Skin of body (tissue), 2 donors: ENCODE data around the gene NECTIN2. TPM values are rescaled to one million over a fixed set of nuclear protein-coding genes. Genes with fewer than 3 reads are reported as not detected.
A peak's percentile ranks its signal among the peaks of the same experiment; 100 is the strongest.
"Not testable (repeated sequence)": the region's sequence is repeated elsewhere in the genome, so short reads cannot be mapped to it uniquely, and the experiment has no call there.

Experiments
- DNase-seq: peaks from one replicate; lab custom pipeline; 2025; lab: John Stamatoyannopoulos, UW
- total RNA-seq: library from RNA; depleted of rRNA; stranded (reverse); fragments of >200 nt; gene quantifications from one replicate; pipeline ENCODE4 v1.2.3, GENCODE V29; 2014

The NECTIN2 gene
- total RNA-seq, 1 donor from 2014 or later, result 34.0 TPM

DNA sequence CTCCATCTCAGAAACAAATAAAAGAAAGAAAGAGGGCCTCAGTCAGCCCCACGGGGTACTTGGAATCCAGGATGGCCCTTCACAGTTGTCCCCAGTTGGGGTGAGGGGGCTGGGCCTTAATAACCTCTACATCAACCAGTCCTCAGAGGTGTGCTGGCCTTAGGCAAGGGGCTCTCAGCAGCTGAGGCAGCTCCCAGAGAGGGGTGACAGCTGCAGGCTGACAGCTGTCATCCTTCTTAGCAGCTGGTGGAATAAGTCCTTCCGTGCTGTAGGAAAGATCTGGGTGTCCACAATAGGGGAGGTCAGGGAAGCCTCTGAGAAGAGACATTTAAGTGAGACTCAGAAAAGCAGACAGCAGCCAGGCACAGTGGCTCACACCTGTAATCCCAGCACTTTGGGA is 29.8 kb upstream of the NECTIN2 start:
- DNase-seq, result no peak

DNA sequence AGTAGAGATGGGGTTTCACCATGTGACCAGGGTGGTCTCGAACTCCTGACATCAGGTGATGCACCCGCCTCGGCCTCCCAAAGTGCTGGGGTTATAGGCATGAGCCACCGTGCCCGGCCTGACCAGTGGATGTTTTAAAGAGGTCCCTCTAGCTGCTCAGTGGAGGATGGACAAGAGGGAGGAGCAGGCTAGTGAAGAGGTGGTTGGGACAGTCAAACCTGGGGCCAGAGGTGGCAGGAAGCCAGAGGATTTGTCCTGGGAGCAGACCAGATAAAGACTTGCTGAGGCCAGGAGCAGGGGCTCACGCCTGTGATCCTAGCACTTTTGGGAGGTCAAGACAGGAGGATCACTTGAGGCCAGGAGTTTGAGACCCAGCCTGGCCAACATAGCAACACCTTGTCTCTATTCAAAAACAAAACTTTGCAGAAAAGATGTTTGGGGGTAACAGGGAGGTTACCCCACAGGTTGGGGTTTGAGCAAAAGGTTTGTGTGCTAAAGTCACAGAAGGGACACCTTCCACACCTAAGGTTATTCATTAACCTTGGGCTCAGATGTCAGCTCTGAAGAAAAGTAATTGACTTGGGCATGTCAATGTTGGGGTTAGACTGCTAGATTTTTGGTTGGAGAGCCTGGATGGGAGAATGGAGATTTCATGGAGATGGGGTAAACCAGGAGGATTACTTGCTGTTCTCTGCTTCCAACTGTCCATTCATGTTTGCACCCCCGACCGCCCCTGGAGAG is 28.2 kb upstream of the NECTIN2 start:
- DNase-seq, result no peak

DNA sequence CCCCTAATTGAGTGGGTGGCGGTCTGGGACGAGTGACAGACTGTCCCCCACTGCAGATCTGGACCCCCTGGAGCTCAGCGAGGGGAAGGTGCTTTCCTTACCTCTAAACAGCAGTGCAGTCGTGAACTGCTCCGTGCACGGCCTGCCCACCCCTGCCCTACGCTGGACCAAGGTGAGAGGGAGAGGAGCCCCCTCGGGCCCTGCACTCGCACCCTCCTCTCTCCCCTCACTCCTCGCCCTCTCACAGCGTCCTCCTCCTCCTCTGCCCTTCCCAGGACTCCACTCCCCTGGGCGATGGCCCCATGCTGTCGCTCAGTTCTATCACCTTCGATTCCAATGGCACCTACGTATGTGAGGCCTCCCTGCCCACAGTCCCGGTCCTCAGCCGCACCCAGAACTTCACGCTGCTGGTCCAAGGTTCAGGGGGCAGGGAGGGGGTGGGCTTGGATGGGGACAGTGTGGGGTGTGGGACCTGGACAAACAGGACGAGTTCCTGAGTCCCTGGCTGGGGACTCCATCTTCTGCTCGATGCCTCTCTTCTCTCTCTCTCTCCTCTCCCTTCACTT is 27.5 kb upstream of the NECTIN2 start:
- no peak for DNase-seq

DNA sequence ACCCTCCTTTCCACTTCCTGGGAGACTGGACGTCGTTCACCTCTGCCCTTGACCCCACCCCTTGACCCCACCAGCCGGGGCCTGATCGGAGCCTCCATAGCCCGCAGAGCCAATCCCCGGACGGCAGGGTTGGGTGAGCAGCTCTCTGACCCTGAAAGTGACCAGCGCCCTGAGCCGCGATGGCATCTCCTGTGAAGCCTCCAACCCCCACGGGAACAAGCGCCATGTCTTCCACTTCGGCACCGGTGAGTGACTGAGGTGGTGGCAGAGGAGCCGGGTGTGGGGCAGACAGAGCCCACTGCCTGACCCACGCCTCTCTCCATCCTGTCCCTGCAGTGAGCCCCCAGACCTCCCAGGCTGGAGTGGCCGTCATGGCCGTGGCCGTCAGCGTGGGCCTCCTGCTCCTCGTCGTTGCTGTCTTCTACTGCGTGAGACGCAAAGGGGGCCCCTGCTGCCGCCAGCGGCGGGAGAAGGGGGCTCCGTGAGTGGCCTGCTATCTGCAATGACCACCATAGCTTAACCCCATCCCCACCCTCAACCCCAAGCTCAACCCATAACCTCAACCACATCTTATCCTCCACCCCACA is 26.8 kb upstream of the NECTIN2 start:
- DNase-seq, result no peak

DNA sequence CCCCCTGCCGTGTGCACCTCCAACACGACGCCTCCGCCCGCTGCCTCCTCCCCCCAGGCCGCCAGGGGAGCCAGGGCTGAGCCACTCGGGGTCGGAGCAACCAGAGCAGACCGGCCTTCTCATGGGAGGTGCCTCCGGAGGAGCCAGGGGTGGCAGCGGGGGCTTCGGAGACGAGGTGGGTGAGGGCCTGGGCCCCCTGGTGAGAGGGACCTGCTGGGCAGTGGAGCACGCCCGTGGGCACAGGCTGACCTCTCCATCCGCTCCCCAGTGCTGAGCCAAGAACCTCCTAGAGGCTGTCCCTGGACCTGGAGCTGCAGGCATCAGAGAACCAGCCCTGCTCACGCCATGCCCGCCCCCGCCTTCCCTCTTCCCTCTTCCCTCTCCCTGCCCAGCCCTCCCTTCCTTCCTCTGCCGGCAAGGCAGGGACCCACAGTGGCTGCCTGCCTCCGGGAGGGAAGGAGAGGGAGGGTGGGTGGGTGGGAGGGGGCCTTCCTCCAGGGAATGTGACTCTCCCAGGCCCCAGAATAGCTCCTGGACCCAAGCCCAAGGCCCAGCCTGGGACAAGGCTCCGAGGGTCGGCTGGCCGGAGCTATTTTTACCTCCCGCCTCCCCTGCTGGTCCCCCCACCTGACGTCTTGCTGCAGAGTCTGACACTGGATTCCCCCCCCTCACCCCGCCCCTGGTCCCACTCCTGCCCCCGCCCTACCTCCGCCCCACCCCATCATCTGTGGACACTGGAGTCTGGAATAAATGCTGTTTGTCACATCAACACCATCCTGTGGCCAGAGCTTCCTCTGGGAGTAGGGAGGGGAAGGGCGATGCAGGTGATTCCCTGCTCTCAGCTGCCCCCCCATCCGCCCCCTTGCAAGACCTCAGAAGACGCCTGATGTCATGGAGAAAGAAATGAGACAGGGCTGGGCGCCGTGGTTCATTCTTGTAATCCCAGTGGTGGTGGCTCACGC is 25.2 kb upstream of the NECTIN2 start:
- peak; percentile 29 for DNase-seq

DNA sequence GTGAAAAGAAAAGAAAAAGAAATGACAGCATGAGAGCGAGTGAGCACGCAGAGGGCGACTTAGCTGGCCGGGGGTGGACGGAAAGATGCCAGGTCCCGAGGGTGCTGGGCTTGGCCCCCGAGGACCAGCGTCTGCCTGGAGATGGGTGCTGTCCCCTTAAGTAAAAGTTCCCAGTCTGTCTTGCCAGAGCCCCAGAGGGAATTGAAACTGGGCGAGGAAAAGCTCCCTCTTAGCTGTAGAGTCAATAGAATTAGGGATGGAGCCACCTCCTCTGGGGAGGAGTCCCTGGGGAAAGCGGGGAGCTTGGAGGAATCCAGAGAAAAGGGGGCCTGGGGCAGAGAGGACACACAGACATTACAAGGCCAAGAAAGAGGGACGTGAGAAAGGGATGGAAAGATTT is 23.9 kb upstream of the NECTIN2 start:
- DNase-seq, result no peak

DNA sequence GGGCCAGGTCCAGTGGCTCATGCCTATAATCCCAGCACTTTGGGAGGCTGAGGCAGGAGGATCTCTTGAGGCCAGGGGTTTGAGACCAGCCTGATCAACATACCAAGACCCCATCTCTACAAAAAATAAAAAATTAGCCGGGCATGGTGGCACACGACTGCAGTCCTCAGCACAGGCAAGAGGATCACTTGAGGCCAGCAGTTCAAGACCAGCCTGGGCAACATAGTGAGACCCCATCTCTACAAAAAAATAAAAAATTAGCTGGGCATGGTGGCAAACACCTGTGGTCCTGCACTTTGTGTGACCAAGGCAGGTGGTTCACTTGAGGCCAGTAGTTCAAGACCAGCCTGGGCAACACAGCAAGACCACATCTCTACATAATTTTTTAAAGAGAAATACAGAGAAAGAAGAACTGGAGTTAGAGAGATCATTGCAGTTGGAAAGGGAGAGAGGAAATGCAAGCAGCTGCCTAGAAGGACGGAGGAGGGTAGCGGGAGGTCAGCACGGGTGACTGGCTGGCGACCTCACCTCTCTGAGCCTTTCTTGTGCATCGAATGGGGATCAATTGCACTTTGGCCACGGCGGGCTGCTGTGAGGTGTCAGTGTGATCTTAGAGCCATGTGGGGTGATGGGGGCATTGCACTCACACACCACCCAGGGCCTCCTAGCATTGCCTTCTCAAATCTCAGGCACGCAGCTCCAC is 23.3 kb upstream of the NECTIN2 start:
- DNase-seq, result no peak

DNA sequence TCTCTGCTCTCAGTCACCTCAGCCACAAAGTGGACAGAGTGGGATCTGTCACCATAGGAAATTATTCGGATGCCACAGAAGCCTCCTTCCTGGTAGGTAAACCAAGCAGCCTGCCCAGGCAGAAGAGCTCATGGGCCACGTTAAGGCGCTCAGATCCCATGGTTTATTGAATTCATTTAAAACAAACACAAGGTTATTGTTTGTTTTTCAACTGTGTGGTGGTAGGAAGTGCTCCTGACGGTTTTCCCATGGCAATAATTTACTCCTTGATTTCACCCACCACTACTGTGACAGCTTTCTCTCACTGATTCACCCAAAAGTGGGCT is 22.8 kb upstream of the NECTIN2 start:
- DNase-seq, result no peak

DNA sequence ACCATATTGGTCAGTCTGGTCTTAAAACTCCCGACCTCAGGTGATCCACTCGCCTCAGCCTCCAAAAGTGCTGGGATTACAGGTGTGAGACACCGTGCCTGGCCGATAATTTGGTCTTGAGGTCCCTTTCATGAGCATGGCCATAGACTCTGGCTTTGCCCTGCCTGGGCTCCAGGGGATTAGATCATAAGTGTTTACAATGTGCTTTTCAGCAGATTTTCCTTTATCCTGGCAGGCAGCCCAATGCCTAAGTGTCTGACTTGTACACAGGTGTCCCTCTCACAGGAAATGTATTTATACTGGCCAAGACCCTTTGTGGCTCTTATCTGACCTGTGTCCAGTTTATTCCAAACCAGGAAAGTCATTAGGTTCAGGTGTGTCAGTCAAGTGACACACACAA is 21.3 kb upstream of the NECTIN2 start:
- no peak for DNase-seq

DNA sequence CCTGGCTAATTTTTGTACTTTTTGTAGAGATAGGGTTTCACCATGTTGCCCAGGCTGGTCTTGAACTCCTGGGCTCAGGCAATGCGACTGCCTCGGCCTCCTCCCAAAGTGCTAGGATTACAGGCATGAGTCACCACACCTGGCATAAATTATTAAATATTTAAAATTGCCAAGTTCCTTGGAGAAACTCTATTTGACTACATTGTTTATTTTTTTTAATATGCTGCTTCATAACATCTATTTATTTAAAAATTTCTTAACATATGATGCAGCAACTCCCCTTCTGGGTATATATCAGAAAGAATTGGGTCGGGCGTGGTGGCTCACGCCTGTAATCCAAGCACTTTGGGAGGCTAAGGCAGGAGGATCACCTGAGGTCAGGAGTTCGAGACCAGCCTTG is 13.2 kb upstream of the NECTIN2 start:
- DNase-seq, result not testable (repeated sequence)

DNA sequence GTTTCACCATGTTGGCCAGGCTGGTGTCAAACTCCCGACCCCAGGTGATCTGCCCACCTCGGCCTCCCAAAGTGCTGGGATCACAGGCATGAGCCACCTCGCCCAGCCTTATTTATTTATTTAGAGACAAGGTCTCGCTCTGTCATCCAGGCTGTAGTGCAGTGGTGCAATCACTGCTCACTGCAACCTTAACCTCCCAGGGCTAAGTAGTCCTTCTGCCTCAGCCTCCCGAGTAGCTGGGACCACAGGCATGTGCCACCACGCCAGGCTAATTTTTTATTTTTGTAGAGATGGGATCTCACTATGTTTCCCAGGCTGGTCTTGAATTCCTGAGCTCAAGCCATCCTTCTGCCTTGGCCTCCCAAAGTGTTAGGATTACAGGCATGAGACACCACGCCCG is 11.7 kb upstream of the NECTIN2 start:
- DNase-seq, result not testable (repeated sequence)

DNA sequence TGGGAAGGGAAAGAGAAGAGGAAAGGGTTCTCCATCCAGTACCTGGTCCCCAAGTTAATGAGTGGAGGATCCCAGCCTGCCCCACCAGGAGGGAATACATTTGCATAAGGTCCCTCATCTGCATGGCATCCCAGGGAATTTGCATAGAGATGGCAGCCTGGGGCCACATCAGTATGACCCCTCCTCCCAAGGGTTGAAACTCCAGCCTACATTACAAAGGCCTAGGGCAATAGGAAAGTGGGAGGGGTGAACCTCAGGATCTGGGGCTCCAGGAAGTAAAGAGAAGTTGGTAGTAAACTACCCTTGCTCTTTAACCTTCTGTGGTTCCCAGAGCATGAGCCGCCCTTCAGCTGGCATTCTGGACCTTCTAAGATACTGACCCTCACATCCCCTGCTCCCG is 6.8 kb upstream of the NECTIN2 start:
- DNase-seq, result no peak

DNA sequence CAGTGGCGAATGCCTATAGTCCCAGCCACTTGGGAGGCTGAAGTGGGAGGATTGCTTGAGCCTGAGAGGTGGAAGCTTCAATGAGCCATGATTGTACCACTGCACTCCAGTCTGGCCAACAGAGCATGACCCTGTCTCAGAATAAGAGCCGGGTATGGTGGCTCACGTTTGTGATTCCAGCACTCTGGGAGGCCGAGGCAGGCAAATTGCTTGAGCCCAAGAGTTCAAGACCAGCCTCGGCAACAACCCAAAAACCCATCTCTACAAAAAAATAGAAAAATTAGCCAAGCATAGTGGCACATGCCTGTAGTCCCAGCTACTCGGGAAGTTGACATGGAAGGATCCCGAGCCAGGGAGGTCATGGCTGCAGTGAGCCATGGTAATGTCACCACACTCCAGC is 5.3 kb upstream of the NECTIN2 start:
- no peak for DNase-seq

DNA sequence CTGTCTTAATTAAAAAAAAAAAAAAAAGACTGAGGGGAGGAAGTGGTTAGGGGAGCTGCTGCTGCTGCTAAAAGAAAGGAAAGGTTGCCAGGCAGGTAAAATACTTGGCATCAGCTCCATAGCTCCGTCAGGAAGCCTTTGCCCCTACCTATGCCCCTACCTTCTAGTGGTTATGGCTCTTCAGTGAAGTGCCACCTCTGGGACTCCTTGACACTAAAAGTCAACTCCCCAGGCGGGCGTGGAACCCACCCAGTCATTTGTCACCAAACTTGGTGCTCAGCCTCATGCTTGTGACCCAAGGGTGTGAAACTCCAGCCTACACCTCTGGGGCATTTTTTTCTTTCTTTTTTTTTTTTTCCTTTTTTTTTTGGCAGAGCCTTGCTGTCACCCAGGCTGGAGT is 4.9 kb upstream of the NECTIN2 start:
- DNase-seq, result no peak

DNA sequence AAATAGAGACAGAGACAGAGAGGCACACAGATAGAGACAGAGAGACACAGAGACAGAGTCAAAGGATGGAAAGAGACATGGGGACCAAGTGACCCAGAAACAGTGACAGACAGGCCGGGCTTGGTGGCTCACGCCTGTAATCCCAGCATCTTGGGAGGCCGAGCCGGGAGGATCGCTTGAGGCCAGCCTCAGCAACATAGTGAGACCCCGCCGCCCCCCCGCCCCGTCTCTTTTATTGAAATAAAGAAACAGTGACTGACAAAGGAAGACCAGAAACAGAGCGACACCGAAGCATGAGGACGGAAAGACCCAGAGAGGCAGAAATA is 848 bp upstream of the NECTIN2 start:
- peak; percentile 69 for DNase-seq

DNA sequence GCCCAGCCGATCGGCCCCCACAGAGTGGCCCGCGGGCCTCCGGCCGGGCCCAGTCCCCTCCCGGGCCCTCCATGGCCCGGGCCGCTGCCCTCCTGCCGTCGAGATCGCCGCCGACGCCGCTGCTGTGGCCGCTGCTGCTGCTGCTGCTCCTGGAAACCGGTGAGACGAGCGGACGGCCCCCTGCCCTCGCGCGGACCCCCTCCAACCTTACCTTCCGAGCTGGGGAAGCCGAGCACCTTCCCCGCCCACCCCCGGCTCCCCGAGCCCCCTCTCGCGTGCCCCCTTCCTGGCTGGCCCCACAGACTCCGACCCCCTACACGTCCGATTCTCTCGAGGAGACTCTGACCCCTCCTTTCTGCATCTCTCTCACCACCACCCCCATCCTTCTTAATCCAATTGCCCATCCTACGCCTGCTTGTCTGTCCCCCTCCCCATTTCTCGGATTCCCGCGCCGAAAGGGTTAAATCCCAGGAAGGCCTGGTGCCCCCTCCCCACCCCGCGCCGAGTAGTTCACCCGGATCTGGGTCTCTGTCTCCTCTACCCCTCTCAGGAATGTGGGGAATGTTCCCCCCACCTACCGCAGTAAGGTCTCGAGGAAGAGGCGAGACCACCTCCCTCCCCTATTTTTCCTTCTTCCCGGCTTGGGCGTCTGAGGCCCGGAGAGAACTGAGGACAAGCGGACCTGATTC is 502 bp downstream of the NECTIN2 start:
- peak; percentile 64 for DNase-seq

DNA sequence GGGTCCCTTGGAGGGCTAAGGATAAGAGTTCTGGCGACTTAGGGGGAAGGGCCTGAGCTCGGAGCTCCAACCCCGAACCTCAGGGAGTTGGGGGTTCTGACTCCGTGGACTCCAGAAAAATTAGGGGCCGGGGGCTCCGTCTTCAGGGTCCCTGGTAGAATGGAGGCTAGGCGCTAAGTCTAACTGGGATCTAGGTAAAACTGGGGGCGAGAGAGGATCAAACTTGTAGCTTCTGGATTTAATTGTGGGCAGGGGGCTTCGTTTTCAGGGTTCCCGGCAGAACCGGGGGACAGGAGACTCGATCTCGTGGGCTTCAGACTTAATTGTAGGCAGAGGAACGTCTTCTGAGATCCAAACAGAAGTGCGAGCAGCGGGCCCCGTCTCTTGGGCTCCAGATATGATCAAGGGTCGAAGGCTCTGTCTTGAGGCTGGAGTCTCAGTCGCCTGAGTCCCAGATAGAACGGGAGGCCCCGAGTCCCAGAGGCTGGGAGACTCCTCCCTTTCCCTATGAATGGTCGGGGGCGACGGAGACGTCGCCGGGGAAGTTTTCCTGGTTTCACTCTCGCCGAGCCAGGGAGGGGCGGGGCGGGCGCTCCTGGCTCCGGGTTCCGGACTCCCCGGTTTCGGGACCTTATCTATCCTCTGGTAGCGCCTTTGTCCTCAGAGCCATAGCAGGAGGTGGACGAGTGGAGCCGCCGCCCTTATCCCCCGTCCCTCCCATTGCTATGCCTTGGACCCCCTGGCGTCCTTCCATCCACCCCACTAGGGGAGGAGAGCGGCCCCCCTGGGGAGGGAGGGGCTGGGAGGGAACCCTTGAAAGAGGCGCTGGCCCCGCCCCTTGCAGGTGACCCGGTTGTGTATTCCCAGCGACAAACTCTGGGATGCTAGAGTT is 1.3 kb downstream of the NECTIN2 start:
- peak; percentile 45 for DNase-seq

DNA sequence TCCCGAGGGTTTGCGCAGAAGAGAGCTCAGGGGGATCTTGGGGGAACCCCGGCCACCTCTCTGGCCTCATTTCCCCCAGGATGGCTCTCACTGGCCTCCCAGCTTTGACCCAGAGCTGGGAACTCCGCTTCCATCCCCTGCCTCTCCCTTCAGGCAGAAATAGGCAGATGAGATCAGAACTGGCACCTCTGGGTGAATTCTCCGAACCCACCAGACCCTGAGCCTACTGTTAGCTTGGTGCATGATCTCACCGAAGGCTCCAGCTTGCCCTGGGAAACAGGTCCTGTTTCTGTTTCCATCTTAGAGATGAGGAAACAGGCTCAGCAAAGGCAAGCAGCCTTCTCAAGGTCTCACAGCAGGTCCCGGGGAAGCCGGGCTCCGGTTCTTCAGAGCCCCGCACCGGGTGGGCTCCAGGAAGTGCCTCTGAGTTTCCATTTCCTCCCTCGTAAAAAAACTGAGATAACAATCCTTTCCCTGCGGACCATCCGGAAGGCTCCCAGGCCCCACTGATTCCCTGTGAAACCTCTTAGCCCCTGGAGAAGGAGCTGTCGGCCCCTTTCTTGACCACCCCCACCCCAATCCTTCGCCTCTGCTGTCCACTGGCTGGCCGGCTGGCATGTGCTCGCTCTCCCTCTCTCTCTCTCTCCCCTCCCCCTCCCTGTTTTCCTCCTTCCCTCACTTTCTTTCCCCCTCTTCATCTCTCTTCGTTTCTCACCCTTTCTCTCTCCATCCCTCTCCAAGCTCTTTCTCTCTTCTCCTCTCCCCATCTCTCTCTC is 2.1 kb downstream of the NECTIN2 start:
- peak; percentile 55 for DNase-seq

DNA sequence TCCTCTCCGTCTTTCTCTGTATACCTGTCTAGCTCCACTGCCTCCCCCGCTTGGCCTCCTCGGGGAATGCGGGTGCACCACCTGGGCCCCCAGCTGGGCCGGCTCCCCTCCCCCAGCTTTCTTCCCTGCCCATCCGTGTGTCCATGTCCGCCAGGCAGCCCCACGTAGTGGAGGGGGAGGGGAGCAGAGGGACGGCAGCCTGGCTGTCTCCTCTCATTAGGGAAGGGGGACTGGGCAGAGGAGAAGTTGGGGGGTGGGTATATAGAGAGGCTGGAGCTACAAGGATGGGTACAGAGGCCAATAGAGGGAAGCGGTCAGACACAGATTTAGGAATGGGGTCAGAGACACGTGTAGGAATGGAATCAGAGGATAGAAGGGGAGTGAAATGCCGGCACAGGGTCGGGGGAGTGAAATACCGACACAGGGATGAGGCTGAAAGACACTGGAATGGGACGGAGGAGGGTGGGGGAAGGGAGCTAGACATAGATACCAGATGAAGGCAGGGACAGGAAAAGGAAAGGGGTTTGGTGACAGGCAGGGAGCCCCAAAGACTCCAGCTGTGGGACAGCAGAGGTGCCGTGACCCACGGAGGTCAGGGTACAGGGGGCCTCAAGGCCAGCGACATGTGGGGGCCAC is 2.8 kb downstream of the NECTIN2 start:
- DNase-seq, result no peak
